T-helper 2 cell treated with Interferon-gamma antibody and Interleukin-4, amounts not matched to agents 5 μg/mL and 100 μg/mL, for 36 hours (primary cell): Measurements from ENCODE around the gene ITPRIP.
A peak's percentile ranks its signal among the peaks of the same experiment; 100 is the strongest.

ENCODE experiments used
- DNase-seq: peaks from one replicate; pipeline ENCODE4 v3.0.0; 2021; ENCODE audit warnings: low spot score
- H3K27ac Mint-ChIP-seq: one replicate; pipeline ENCODE4 v1.8.0; 2021; ENCODE audit warnings: mild to moderate bottlenecking, mixed read lengths
- H3K27me3 Mint-ChIP-seq: one replicate; pipeline ENCODE4 v1.8.0; 2021; ENCODE audit warnings: low read depth, mixed read lengths
- H3K36me3 Mint-ChIP-seq: one replicate; pipeline ENCODE4 v1.8.0; 2021; ENCODE audit warnings: low read depth, mixed read lengths
- H3K4me1 Mint-ChIP-seq: one replicate; pipeline ENCODE4 v1.8.0; 2021; ENCODE audit warnings: low read depth, mixed read lengths
- H3K4me3 Mint-ChIP-seq: one replicate; pipeline ENCODE4 v1.8.0; 2022; ENCODE audit warnings: mild to moderate bottlenecking, moderate library complexity, mixed read lengths
- H3K9me3 Mint-ChIP-seq: one replicate; pipeline ENCODE4 v1.8.0; 2021; ENCODE audit warnings: mixed read lengths

The ITPRIP gene

GRCh38 chr10:104337985-104338735 lies at the start of gene ITPRIP:
Gene ITPRIP, minus strand, starts transcription at chr10:104338465. Its CDS starts 22,414 bp downstream, at chr10:104316051.
- Mint-ChIP-seq H3K27me3 (peaks cover 5% of the 10 kb centered on the region), H3K4me3 (peak within 1 kb of the TSS; percentile 97), H3K27ac (peak within 1 kb of the TSS; percentile 100), H3K4me1 (peaks cover 46% of the 10 kb centered on the region), H3K9me3 (no peaks in the 10 kb centered on the region), H3K36me3 (peaks cover 12% of the 10 kb centered on the region)
- DNase-seq, result peak; percentile 75

DNA sequence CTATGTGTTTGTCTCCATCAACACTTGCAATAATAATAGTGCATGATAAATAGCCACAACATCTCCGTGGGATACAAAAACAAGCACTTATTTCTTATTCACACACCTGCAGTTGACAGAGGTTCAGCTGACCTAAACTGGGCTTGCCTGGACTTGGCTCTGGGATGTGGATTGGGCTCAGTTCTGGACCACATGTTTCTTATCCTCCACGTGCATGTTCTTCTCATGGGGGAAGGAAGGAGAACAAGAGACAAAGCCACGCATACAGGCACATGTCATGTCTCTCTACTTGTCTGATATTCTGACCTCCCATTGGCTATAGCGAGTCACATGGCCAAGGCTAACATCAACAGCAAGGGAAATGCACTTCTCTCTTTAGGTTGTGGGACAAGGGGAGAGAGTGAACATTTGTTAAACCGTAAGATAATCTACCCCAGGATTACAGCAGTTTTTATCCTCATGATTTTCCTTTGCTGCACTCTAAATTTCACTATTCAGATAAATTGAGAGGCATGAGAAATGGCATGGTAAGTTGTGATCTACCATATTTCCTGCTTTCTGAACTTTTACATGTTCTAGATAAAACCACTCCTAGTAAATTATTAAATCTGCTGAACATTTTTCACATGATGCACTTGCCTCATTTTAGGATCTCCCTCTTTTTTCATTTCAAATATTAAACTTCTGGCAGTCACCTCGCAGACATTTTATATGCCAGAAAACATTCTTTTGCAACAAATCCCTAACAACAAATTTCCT lies 49.0 kb upstream of the ITPRIP start:
- Mint-ChIP-seq H3K27me3 (peaks cover 8% of the 10 kb centered on the region), H3K4me1 (peaks cover 23% of the 10 kb centered on the region), H3K9me3 (no peaks in the 10 kb centered on the region), H3K27ac (no peak overlapping the region), H3K4me3 (peak overlapping the region; percentile 8), H3K36me3 (peaks cover 1% of the 10 kb centered on the region)
- DNase-seq, result no peak

- Mint-ChIP-seq H3K27ac (no peak overlapping the region), H3K4me1 (peaks cover 11% of the 10 kb centered on the region), H3K4me3 (no peak overlapping the region), H3K27me3 (peaks cover 22% of the 10 kb centered on the region), H3K36me3 (peaks cover 1% of the 10 kb centered on the region), H3K9me3 (no peaks in the 10 kb centered on the region)
- no peak for DNase-seq
Measured at GRCh38 chr10:104380336-104380735, 42.1 kb upstream of the ITPRIP start.

DNA sequence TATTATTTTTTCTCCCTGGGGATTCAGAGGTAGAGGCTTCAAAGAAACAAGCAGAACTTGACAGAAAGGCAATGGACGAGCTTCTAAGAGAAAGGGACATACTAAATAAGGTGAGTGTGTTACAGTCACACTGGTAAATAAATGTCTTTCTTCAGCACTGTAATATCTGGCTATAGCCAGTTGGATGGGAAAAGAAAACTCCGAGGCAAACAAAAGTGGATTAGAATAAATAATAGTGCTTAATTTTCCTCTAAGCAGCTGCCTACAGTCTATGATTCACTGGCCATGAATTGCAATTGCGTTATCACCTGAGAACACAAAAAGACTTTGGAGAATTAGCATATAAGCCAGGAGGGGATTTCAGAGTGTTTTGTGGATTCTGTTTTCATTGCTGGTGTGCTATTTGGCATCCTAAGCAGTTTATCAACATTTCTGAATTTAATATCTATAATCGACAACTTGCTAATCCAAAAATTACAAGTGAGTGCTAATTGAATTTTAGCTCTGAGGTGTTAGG lies 38.6 kb upstream of the ITPRIP start:
- no peak for DNase-seq
- Mint-ChIP-seq H3K27me3 (peaks cover 29% of the 10 kb centered on the region), H3K27ac (no peak overlapping the region), H3K9me3 (no peaks in the 10 kb centered on the region), H3K4me3 (no peak overlapping the region), H3K4me1 (peaks cover 5% of the 10 kb centered on the region), H3K36me3 (no peaks in the 10 kb centered on the region)

- Mint-ChIP-seq H3K27ac (no peak overlapping the region), H3K9me3 (peaks cover 3% of the 10 kb centered on the region), H3K4me3 (no peak overlapping the region), H3K27me3 (peaks cover 29% of the 10 kb centered on the region), H3K36me3 (no peaks in the 10 kb centered on the region), H3K4me1 (peaks cover 4% of the 10 kb centered on the region)
- DNase-seq, result no peak
Measured at GRCh38 chr10:104374591-104374990, 36.3 kb upstream of the ITPRIP start.

GRCh38 chr10:104371753-104372152 lies 33.5 kb upstream of the ITPRIP start:
- Mint-ChIP-seq H3K9me3 (peaks cover 3% of the 10 kb centered on the region), H3K27me3 (peaks cover 23% of the 10 kb centered on the region), H3K27ac (no peak overlapping the region), H3K4me3 (no peak overlapping the region), H3K36me3 (no peaks in the 10 kb centered on the region), H3K4me1 (no peaks in the 10 kb centered on the region)
- DNase-seq, result no peak

- DNase-seq, result no peak
- peaks cover 3% of the 10 kb centered on the region for H3K9me3 Mint-ChIP-seq
- no peak overlapping the region for H3K4me3 Mint-ChIP-seq
- peaks cover 13% of the 10 kb centered on the region for H3K27me3 Mint-ChIP-seq
- H3K36me3 Mint-ChIP-seq, result no peaks in the 10 kb centered on the region
- no peak overlapping the region for H3K27ac Mint-ChIP-seq
- no peaks in the 10 kb centered on the region for H3K4me1 Mint-ChIP-seq
Measured at GRCh38 chr10:104368381-104368780, 30.1 kb upstream of the ITPRIP start.

DNA sequence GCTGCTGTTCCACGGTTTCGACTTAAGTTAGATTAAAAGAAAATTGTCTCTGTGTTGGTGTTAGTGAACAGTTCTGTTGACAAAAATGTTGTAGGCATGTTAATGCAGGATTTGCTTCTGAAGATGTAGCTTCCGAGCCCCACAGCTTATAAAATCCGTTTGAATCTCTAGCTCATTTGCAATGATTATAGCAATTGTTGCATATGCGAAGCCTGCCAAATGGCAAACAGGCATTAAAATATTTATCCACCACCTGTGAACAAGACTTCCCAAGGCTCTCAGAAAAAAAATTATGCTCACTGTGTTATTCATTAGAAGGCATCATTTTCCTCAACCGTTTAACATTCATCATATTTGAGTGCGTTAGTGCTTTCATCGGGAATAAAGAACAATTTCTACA lies 29.6 kb upstream of the ITPRIP start:
- no peaks in the 10 kb centered on the region for H3K36me3 Mint-ChIP-seq
- no peak overlapping the region for H3K4me3 Mint-ChIP-seq
- H3K4me1 Mint-ChIP-seq, result peaks cover under 1% of the 10 kb centered on the region
- H3K27ac Mint-ChIP-seq, result no peak overlapping the region
- no peak for DNase-seq
- peaks cover 15% of the 10 kb centered on the region for H3K27me3 Mint-ChIP-seq
- H3K9me3 Mint-ChIP-seq, result peaks cover 3% of the 10 kb centered on the region

GRCh38 chr10:104359811-104360210 lies 21.5 kb upstream of the ITPRIP start:
- Mint-ChIP-seq H3K4me3 (no peak overlapping the region), H3K27me3 (peaks cover 6% of the 10 kb centered on the region), H3K36me3 (no peaks in the 10 kb centered on the region), H3K9me3 (no peaks in the 10 kb centered on the region), H3K27ac (no peak overlapping the region), H3K4me1 (peaks cover 11% of the 10 kb centered on the region)
- no peak for DNase-seq

- Mint-ChIP-seq H3K9me3 (no peaks in the 10 kb centered on the region), H3K4me1 (peaks cover 17% of the 10 kb centered on the region), H3K27me3 (no peaks in the 10 kb centered on the region), H3K4me3 (no peak within 1 kb of the TSS), H3K27ac (peak within 1 kb of the TSS; percentile 70), H3K36me3 (no peaks in the 10 kb centered on the region)
- peak; percentile 89 for DNase-seq
Measured at GRCh38 chr10:104353325-104354048, 15.2 kb upstream of the ITPRIP start, which contains the start of gene CFAP58. Gene CFAP58, plus strand, starts transcription at chr10:104353833. Its CDS starts 65 bp downstream, at chr10:104353898.

DNA sequence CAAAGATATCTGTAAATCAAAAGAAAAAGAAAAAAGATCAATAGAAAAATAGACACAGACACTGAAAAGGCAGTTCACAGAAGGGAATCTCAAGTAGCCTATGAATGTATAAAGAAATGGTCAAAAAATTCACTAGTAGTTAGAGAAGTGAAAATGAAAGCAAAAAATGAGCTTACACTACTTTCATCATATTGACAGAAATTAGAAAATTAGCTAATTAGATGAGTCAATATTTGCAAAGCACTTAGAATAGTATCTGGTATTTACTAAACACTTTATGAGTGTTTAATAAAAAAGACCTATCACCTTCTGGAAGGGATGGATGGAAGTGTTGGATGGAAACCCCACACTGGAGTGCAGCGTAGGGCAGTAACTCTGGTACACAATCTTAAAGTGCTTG lies 13.7 kb upstream of the ITPRIP start:
- no peaks in the 10 kb centered on the region for H3K36me3 Mint-ChIP-seq
- H3K4me1 Mint-ChIP-seq, result peaks cover 17% of the 10 kb centered on the region
- no peak for DNase-seq
- no peaks in the 10 kb centered on the region for H3K9me3 Mint-ChIP-seq
- H3K27ac Mint-ChIP-seq, result peak overlapping the region; percentile 52
- no peak overlapping the region for H3K4me3 Mint-ChIP-seq
- no peaks in the 10 kb centered on the region for H3K27me3 Mint-ChIP-seq

GRCh38 chr10:104351061-104351702 lies 12.9 kb upstream of the ITPRIP start:
- no peaks in the 10 kb centered on the region for H3K27me3 Mint-ChIP-seq
- peak overlapping the region; percentile 7 for H3K27ac Mint-ChIP-seq
- no peaks in the 10 kb centered on the region for H3K9me3 Mint-ChIP-seq
- DNase-seq, result no peak
- peak overlapping the region; percentile 64 for H3K4me3 Mint-ChIP-seq
- no peaks in the 10 kb centered on the region for H3K36me3 Mint-ChIP-seq
- peaks cover 18% of the 10 kb centered on the region for H3K4me1 Mint-ChIP-seq

- H3K4me1 Mint-ChIP-seq, result peaks cover 27% of the 10 kb centered on the region
- H3K36me3 Mint-ChIP-seq, result peaks cover 6% of the 10 kb centered on the region
- no peak overlapping the region for H3K4me3 Mint-ChIP-seq
- no peaks in the 10 kb centered on the region for H3K27me3 Mint-ChIP-seq
- no peak for DNase-seq
- H3K27ac Mint-ChIP-seq, result no peak overlapping the region
- H3K9me3 Mint-ChIP-seq, result peaks cover 8% of the 10 kb centered on the region
Measured at GRCh38 chr10:104350127-104350635, 11.9 kb upstream of the ITPRIP start.
